MM.1S (cell line): ENCODE results near the gene DDO.

ENCODE experiments used
- EZH2 ChIP-seq: fragments of 300-600 bp; sonication (generic); optimal IDR thresholded peaks from 2 replicates; pipeline ENCODE3; 2017; ENCODE audit warnings: low read depth, mild to moderate bottlenecking, antibody characterized with exemption, low read length, mixed read lengths
- EZH2phosphoT487 ChIP-seq: fragments of 300-600 bp; sonication (generic); IDR thresholded peaks from 2 replicates; pipeline ENCODE4 v1.6.1; 2018; ENCODE audit warnings: antibody characterized with exemption, low read length
- TF ChIP-seq, protein P1 (sequence below): fragments of 300-600 bp; sonication (generic); IDR thresholded peaks from 2 replicates; pipeline ENCODE4 v1.5.1; 2016; ENCODE audit warnings: antibody characterized with exemption, low read length, mixed read lengths

DNA sequence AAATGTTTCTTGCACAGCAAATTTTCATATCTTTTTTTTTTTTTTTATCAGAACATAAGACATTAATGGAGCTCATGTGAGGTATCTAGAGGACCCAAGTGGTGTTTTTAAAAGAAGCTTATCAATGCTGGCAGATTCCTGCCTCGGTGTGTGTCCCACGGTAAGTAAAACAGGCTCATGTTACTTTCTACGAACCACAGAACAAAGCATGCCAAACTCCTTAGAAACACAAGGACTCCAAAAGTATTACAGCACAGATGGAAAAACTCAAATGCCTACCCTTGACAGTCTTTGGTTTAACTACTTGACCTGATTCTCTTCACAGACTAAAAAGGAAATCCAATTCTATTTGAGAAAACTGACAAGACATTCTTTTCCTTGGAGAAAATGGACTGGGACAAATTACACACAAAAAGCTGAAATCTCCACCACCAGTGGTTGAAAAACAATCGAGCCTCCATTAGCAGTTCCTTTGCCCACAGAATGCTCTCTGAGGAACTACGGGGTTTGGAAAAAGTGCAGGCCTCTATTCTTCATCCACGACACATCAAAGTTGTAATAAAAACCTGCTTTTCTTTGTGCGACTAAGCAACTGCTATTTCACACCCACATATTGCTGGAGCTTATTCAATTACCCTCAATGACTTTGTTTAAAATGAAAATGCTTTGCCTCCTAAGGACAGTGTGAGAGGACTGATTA, 62.7 kb downstream of the DDO start:
- TF ChIP-seq, protein P1, sequence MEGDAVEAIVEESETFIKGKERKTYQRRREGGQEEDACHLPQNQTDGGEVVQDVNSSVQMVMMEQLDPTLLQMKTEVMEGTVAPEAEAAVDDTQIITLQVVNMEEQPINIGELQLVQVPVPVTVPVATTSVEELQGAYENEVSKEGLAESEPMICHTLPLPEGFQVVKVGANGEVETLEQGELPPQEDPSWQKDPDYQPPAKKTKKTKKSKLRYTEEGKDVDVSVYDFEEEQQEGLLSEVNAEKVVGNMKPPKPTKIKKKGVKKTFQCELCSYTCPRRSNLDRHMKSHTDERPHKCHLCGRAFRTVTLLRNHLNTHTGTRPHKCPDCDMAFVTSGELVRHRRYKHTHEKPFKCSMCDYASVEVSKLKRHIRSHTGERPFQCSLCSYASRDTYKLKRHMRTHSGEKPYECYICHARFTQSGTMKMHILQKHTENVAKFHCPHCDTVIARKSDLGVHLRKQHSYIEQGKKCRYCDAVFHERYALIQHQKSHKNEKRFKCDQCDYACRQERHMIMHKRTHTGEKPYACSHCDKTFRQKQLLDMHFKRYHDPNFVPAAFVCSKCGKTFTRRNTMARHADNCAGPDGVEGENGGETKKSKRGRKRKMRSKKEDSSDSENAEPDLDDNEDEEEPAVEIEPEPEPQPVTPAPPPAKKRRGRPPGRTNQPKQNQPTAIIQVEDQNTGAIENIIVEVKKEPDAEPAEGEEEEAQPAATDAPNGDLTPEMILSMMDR = no peak
- no peak for TF ChIP-seq EZH2phosphoT487
- no peak for TF ChIP-seq EZH2
